Stimulated activated CD4-positive, alpha-beta T cell treated with anti-CD3 and anti-CD28 coated beads, Interleukin-1b, Interleukin-23, amount 100 ng/mL, for 48 hours (primary cell): ENCODE data around the gene SLC25A21.
"Not testable (repeated sequence)": the region's sequence is repeated elsewhere in the genome, so short reads cannot be mapped to it uniquely, and the experiment has no call there.

ENCODE experiments used
- DNase-seq: peaks from one replicate; pipeline ENCODE4 v3.0.0-alpha.2; 2020

Gene SLC25A21

DNA sequence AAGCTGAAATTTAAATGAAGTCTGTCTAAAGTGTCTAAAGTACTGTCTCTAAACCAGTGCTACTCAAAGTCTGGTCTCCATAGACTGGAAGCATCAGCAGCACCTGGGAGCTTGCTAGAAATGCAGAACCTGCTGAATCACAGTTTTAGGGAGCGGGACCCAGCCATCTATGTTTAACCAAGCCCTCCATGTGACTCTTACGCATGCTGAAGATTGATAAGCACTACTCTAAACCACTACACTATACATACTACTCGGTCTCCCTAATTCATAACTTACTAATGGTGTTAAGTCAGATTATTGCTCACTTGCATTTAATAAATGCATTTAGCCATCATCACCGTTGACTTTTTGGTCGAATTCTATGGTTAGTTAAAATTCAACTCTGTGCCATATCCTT, 88.8 kb downstream of the SLC25A21 start:
- DNase-seq: no peak

DNA sequence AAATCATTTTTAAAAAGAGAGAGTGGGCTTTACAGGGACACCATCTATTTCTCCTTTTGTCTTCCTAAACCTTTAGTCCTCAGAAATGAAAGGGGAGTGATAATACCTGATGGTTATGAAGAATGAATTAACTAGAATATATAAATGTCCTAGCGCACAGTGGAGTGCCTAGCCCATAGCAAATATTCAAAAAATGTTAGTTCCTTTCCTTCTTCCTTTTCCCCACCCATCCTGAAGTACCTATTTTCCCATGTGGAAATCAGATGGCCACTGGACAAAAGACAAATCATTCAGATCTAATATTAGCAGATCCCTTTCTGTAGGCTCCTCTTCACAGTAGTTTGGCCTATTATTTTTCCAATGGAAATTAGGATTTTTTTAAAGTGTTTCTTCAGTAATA, 90.0 kb downstream of the SLC25A21 start:
- no peak for DNase-seq

- DNase-seq: no peak
Observed at GRCh38 chr14:37081856-37082255, 90.5 kb downstream of the SLC25A21 start.

- no peak for DNase-seq
Observed at GRCh38 chr14:37081218-37081617, 91.2 kb downstream of the SLC25A21 start.

- DNase-seq: no peak
Observed at GRCh38 chr14:37078131-37078530, 94.3 kb downstream of the SLC25A21 start.

- not testable (repeated sequence) for DNase-seq
Observed at GRCh38 chr14:37074320-37074719, 98.1 kb downstream of the SLC25A21 start.

DNA sequence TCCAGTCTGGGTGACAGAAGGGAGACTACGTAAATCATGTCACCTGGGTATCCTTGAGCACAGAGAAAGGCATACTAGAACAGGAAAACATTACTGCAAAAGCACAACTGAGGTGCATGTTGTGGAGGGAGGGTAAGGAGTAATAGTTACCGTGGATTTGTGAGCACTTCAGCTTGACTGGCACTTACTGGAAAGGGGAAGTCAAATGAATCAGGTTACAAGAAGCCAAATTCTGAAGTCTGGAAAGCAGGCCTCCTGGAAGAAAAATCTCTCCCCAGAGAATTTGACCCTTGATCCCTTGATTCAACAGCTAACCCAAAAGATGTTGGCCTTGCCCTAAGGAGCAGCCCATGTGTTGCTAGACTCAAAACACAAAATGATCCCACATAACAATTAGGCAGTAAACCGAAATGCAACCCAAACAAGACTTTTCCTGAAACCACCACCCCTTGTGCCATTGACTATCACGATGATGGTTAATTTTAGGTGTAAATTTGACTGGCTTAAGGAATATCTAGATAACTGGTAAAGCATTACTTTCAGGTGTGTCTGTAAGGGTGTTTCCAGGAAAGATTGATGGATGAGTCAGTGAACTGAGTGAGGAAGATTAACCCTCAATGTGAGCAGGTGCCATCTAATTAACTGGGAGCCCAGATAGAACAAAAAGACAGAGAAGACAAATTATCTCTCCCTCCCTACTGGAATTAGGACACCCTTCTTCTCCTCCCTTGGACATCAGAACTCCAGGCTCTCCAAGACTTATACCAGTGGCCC, 108.8 kb downstream of the SLC25A21 start:
- DNase-seq: no peak

DNA sequence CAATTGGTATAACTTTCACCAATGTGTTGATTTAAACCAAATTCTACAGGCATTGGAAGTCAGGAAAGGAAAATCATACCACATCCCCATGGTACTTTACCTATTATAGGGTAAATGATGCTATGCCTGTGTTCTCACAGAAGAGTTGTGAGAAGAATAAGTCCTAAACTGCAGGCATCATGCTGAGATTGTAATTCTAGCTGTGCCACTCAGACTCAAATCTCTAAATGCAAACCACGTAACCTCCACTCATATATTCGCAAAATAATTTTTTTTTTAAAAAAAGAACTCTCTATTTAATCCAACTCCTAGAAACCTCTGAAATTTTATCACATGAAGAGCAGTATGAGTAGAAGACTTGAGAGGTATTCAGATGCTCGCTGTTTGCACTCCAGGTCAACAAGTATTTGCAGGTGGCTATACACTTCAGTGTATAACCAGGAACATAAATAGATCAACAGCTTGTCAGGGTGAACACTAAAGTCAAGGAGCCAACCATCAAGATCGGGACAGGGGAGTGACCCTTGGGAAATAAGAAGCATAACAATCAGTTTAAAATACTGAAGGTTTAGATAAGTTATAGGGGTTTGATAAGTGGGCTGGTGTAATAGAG, 110.1 kb downstream of the SLC25A21 start:
- DNase-seq: no peak

DNA sequence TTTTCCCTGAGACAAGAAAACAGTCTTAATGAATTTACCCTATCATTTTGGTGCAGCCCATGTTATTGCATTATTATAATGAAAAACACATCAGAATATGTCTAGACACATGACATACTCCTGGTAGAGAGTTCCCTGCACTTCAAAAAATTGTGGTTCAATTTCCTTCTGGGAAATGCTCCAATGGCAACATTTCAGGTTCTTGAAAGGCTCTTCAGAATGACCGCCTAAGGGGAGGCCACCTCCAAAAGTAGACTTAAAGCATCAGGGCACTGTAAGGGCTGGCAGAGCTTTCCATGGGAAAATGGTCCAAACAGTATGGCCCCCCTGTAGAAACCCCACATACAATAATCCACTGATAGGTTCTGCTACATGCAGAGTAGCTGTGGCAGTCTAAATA, 110.7 kb downstream of the SLC25A21 start:
- DNase-seq: no peak

- no peak for DNase-seq
Observed at GRCh38 chr14:37060496-37061260, 111.7 kb downstream of the SLC25A21 start.

GRCh38 chr14:37057776-37058175, 114.6 kb downstream of the SLC25A21 start:
- no peak for DNase-seq

DNA sequence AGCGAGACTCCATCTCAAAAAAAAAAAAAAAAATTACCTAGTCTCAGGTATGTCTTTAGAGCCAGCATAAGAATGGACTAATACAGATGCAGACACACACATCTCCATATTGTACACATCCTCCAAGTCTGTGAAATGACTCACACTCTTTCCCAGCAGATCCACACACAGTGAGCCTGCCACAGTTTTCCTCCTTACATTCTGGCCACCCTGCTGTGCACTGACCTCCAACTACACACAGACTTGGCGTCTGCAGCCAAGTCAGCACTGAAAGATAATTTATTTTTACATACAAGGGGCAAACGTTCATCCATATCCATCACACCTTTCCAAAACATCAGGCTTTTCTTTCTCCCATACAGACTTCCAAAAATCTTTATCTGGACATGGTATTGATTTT, 115.9 kb downstream of the SLC25A21 start:
- DNase-seq: no peak

GRCh38 chr14:37054869-37055268, 117.5 kb downstream of the SLC25A21 start:
- DNase-seq: no peak

- DNase-seq: no peak
Observed at GRCh38 chr14:37054144-37054543, 118.3 kb downstream of the SLC25A21 start.

DNA sequence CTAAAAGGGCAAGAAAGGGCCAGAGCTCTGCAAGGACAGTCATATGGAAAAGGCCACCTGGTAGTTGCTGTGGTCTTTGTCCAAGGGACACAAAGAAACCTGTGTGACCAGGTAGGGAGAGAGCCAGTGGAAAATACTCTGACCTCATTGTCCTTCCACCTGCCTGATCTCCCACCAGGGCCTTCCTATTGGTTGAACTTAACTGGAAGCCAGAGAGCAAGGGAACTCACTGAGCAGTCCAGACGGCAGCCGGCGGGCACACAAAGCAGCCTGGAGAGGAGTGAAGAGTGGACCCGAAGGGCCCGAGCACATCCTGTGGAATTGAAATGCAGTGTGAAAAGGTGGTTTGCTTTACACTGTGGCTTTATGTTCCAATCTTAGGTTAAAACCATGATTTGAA, 120.7 kb downstream of the SLC25A21 start:
- no peak for DNase-seq

- DNase-seq: no peak
Observed at GRCh38 chr14:37051153-37051552, 121.3 kb downstream of the SLC25A21 start.

DNA sequence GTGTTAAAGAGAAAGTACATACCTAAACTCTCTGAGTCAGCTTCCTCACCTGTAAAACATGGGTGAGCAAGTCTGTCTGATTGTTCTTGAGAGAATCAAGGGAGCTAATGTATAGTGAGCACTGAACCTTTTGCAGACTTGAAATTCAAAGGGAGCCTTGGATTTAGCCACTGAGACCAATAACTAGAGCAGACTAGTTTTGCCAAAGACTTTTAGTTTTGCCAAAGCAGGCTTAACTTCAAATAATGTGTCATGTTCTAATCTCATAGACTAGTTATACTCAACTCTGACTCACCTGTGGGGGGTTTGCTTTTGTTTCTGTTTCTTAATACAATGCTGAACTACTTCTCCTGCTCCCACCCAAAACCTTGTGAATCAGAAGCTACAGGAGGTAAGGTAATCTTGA, 123.7 kb downstream of the SLC25A21 start:
- no peak for DNase-seq

GRCh38 chr14:37047996-37048395, 124.4 kb downstream of the SLC25A21 start:
- DNase-seq: no peak

DNA sequence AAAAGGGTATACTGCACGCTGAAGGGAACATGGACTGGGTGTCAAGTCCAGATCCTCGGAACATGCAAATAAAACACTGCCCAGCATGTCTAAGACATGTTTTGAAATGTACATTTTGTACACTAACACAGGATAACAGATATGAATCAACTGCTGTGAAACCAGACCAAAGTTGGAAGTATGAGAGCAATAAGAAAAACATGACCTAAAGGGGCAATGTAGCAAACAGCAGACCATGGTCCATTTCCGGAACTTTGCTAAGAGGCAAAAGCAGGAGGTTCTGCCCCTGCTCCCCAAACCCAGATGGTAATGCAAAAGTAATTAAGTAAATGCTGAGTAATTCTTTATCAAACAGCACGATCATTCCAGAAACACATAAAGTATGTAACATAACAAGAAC, 125.2 kb downstream of the SLC25A21 start:
- DNase-seq: no peak

- no peak for DNase-seq
Observed at GRCh38 chr14:37046815-37047214, 125.6 kb downstream of the SLC25A21 start.

- no peak for DNase-seq
Observed at GRCh38 chr14:37045340-37046061, 126.9 kb downstream of the SLC25A21 start.

- no peak for DNase-seq
Observed at GRCh38 chr14:37037636-37038387, 134.6 kb downstream of the SLC25A21 start.
